GM12801 (cell line): ENCODE data around the gene PITPNM3.

ENCODE experiments used
- TF ChIP-seq, protein P1 (sequence below): IDR thresholded peaks from one replicate; pipeline ENCODE4 v1.5.1; 2011; ENCODE audit warnings: control low read depth; ENCODE audit not compliant: insufficient read length; ENCODE audit errors: extremely low read depth

PITPNM3 gene

GRCh38 chr17:6596511-6596910, 40.2 kb upstream of the PITPNM3 start:
- TF ChIP-seq, protein P1, sequence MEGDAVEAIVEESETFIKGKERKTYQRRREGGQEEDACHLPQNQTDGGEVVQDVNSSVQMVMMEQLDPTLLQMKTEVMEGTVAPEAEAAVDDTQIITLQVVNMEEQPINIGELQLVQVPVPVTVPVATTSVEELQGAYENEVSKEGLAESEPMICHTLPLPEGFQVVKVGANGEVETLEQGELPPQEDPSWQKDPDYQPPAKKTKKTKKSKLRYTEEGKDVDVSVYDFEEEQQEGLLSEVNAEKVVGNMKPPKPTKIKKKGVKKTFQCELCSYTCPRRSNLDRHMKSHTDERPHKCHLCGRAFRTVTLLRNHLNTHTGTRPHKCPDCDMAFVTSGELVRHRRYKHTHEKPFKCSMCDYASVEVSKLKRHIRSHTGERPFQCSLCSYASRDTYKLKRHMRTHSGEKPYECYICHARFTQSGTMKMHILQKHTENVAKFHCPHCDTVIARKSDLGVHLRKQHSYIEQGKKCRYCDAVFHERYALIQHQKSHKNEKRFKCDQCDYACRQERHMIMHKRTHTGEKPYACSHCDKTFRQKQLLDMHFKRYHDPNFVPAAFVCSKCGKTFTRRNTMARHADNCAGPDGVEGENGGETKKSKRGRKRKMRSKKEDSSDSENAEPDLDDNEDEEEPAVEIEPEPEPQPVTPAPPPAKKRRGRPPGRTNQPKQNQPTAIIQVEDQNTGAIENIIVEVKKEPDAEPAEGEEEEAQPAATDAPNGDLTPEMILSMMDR = no peak

GRCh38 chr17:6596081-6596480, 39.7 kb upstream of the PITPNM3 start:
- TF ChIP-seq, protein P1 = no peak

GRCh38 chr17:6592173-6592572, 35.8 kb upstream of the PITPNM3 start:
- TF ChIP-seq, protein P1 = no peak

DNA sequence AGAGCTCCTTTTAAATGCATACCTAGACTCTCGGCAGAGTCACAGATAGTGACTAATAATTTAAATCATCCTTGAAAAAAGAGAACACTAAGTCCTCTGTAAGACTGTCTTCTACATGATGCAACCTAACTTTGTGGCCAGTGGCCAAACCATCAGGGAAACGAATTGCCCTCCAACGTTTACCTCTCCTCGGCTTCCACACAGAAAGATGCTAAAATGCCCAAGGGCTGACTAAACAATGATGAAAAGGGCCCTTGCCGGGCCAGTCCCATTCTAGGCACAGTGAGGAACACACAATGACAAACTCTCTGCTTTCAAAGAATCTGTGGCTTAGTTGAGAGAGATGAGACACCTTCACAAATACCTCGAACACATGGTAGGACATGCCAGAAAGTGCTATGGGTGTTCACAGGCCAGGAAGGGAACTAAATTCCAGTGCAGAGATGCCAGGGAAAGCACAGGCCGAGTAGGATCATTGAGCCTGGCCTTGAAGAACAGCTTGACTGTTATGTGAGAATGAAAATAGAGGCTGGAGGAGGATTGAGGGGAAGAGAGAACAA, 35.3 kb upstream of the PITPNM3 start:
- TF ChIP-seq, protein P1 = no peak

DNA sequence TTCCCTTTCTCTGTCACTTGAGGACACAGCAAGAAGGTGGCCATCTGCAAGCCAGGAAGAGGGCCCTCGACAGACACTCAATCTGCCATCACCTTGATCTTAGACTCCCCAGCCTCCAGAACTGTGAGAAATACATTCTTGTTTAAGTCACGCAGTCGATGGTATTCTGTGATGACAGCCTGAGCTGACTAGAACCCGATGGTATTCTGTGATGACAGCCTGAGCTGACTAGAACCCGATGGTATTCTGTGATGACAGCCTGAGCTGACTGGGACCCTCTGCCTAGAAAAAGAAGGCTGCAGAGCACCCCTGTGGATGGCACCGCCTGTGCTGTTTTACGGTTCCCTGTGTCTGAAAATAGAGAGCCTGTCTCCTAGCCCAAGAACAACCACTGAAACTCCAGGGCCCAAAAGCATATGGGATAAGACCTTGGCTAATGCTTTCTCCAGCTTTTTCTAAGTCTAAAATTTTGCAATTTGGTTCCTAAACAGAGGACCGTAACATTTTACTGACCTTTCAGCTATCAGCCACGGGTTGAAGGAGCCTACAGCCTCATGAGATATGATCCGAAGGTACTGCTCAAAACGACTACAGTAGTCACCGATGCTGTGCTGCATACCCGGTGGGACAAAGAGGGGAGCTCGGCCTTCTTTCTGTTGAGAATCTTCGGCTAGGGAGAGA, 33.1 kb upstream of the PITPNM3 start:
- TF ChIP-seq, protein P1 = no peak

GRCh38 chr17:6588165-6588564, 31.8 kb upstream of the PITPNM3 start:
- TF ChIP-seq, protein P1 = no peak

DNA sequence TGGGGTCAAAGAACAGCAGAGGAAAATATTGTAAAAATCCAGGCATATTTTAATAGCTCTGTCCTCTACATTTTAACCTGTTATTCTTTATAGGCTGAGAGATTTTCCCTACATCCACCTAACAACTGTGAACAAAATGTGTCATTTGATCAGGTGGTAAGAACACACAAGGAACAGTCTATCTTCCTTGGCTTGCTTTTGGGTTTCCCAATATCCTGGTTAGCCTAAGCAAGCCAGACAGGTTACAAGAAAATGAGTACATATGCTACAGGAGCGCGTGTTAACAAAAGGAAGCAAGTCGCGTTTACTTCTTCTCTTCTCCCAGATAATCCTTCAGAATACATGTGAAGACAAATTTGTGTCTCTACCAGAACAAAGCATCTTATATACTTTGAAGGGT, 31.0 kb upstream of the PITPNM3 start:
- TF ChIP-seq, protein P1 = no peak
